GM20000 (cell line): ENCODE measurements around the gene HES3.

Source experiments
- DNase-seq: peaks from one replicate; pipeline ENCODE4 v3.0.0; 2012; ENCODE audit warnings: low spot score
- CTCF ChIP-seq: IDR thresholded peaks from 2 replicates; pipeline ENCODE4 v1.5.1; 2012; ENCODE audit warnings: mild to moderate bottlenecking, control low read depth; ENCODE audit errors: extremely low read depth, missing control alignments

Gene HES3

GRCh38 chr1:6244401-6245049, 546 bp downstream of the HES3 start:
- TF ChIP-seq CTCF: no peak
- DNase-seq: no peak

GRCh38 chr1:6245086-6245868, 1.3 kb downstream of the HES3 start:
- TF ChIP-seq CTCF: peak; percentile 93
- peak; percentile 95 for DNase-seq

DNA sequence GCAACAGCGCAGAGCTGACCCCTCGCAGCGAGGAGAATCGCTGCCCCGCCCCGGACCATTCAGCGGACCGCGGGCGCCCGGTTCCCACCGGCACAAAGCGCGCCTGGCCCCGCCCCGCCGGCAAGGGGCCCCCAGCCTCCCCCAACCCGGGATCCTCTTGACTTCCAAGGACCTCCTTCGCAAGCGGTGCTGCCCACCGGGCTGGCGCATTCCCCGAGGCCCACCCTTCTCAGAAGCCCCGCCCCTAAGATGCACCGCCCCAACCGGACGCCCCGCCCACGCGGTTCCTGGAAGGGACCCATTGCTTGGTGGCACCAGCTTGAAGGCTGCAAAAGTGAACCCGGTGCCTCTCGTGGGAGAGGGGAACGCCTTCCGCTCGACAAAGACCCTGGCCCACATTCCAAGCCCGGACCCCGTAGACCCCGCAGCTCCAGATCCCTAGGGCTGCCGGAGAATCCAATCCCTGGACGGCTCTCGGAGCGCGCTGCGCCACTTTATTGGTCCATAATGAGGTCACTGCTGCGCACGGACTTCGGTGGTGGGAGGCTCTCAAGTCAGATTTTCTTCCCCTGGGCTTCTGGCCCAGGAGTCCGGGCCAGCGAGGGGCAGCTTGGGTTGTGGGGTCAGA, 2.0 kb downstream of the HES3 start:
- peak; percentile 80 for DNase-seq

GRCh38 chr1:6246497-6247467, 2.8 kb downstream of the HES3 start:
- TF ChIP-seq CTCF: peak; percentile 86
- DNase-seq: peak; percentile 94

More for the DNA sequence above, 2.0 kb downstream of the HES3 start:
- TF ChIP-seq CTCF: no peak

- no peak for DNase-seq
- TF ChIP-seq CTCF: no peak
Measured at GRCh38 chr1:6247651-6248050, 3.7 kb downstream of the HES3 start.

- TF ChIP-seq CTCF: no peak
- DNase-seq: no peak
Measured at GRCh38 chr1:6248161-6248776, 4.3 kb downstream of the HES3 start.
